GM21390 (cell line): ENCODE data around the gene PARG.
"Not testable (repeated sequence)": the region's sequence is repeated elsewhere in the genome, so short reads cannot be mapped to it uniquely, and the experiment has no call there.

Experiments
- ATAC-seq: cut with Tn5 transposase; IDR thresholded peaks from one replicate; pipeline ENCODE4 v1.9.1; 2021; ENCODE audit not compliant: unreplicated experiment

PARG gene

DNA sequence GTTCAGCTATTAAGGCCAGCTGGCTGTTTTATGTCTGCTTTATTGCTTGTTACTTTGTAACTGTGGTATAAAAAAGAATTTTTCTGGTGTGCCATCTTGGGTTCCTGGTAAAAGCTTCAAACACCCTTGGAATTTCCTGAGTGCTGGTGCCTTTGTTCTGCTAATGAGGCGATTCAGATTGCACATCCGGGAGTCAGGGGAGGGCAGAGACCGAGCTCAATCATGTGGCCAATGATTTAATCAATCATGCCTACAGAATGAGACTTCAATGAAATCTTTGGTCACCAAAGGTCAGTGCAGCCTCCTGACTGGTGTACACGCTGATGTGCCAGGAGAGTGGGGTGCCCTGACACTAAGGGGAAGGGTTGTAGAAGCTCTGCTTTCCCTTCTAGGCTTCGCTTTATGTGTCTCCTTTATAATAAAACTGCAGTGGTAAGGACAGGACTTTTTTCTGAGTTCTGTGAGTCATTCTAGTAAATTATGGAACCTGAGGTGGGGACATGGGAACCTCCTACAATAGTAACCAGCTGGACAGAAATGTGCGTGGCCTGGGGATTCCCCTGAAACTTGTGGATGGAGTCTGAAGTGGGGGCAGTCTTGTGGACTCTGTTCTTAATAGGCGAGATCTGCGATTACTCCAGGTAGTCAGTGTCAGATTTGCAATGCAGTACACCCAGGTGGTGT lies 110.3 kb downstream of the PARG start:
- no peak for ATAC-seq

- no peak for ATAC-seq
Observed at GRCh38 chr10:49830846-49831245, 111.0 kb downstream of the PARG start.

GRCh38 chr10:49830016-49830415 lies 111.8 kb downstream of the PARG start:
- ATAC-seq = no peak

DNA sequence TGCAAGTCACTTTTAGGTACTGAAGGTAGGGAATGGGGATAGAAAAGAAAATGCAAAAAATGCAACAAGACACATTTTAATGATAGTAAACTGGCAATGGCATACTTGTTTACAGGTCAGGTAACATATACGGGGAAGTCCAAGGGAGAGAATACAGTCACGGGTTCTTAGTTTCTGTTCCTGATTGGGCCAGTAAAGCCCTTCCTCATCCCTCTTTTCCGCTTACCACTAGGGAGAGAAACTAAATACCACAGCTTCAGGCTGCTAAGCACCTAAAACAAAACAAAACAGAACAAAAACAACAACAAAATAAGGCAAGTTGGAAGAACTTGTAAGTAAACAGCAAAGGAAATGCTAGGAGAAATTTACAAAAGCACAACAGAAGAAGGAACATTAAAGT lies 114.5 kb downstream of the PARG start:
- ATAC-seq = no peak

- no peak for ATAC-seq
Observed at GRCh38 chr10:49819234-49819958, 122.4 kb downstream of the PARG start.

DNA sequence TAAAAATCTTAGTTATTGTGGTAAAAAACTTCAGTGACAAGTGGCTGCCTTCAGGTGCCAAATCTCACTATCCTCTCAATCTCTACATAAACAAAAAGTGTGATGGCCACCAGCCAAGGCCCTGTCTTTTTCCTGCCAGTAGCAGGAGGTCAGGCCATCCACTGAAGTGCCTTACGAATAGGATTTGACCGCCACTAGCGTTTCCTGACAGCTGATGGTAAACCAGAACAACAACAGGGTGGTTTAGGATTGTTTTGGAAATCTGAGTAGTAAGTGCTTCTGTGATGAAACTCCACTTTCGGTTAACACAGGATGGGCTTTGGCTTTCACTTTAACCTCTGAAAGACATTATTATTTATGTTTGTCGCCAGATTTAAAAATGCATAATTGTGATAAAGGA lies 124.0 kb downstream of the PARG start:
- ATAC-seq = no peak

DNA sequence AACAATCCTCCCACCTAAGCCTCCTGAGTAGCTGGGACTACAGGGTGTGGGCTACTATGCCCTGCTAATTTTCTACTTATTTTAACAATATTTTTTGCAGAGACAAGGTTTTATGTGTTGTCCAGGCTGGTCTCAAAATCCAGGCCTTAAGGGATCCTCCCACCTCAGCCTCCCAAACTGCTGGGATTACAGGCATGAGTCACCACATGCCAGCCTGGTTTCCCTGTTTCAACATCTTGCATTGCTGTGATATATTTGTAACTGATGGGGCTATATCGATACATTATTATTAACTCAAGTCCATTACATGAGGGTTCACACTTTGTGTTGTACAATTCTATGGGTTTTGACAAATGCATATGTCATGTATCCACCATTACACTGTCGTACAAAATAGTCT lies 137.8 kb downstream of the PARG start:
- ATAC-seq = no peak

DNA sequence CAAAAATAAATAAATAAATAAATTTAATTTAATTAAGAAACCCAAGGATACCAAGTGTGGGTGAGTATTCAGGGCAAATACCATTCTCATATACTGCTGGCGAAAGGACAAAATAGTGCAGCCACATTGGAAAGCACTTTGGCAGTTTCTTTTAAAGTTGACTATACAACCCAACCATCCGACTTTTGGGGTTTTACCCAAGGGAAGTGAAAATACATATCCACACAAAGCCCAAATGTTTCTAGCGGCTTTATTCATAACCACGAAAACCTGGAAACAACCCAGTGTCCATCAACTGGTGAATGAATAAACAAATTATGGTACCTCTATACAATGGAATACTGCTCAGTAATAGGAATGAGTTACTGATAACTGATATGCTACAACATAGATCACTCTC lies 143.6 kb downstream of the PARG start:
- no peak for ATAC-seq

- no peak for ATAC-seq
Observed at GRCh38 chr10:49791100-49791499, 150.7 kb downstream of the PARG start.

- no peak for ATAC-seq
Observed at GRCh38 chr10:49784681-49785080, 157.1 kb downstream of the PARG start.

GRCh38 chr10:49783645-49784044 lies 158.2 kb downstream of the PARG start:
- ATAC-seq = no peak

- no peak for ATAC-seq
Observed at GRCh38 chr10:49781247-49781646, 160.6 kb downstream of the PARG start.

DNA sequence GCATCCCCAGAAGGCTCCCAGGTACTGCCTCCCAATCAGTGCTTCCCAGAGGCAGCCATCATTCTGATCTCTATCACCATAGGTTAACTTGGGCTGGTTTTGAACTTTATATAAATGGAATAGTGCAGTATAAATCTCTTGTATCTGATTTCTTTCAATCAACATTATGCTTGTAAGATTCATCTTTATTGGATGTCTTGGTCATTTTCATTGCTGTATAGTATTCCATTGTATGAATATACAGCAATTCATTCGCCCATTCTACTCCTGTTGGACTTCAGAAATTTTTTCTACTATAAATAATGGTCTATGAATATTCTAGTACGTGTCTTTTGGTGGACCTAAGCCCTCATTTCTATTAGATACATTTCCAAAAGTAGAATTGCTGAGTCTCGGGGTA lies 163.6 kb downstream of the PARG start:
- no peak for ATAC-seq

DNA sequence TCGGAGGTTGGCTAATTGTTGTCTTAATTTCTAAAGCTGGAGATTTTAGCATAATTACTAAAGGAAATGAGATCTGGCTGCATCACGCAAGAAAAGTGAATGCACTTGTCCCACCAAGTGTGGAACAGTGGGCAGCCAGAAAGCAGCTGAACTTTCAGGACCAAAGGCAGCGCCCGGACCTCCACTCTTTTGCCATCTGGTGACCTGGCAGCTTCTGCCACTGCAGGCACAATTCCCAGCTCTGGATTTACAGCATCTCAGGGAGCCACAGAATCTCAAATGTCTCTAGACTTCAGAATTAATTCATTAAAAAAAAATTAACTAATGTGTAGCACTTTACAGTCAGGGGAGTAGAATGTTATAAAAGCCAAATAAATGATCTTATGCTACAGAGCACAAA lies 165.0 kb downstream of the PARG start:
- ATAC-seq = no peak

DNA sequence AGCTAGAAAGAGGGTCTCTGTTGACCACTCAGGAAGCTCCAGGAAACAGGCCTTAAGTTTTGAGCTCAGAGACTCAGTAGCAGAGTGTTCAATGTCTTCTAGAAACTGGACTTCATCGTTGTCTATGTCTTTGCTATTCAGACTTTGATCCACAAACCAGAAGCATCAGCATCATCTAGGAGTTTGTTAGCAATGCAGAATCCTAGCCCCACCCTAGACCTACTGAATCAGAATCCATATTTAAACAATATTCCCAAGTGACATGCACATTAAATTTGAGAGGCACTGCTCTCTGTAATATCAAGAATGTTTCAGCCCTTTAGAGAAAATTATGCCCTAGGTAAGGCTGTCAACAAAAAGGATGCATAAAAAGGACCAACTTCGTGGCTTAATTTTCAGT lies 166.8 kb downstream of the PARG start:
- no peak for ATAC-seq

DNA sequence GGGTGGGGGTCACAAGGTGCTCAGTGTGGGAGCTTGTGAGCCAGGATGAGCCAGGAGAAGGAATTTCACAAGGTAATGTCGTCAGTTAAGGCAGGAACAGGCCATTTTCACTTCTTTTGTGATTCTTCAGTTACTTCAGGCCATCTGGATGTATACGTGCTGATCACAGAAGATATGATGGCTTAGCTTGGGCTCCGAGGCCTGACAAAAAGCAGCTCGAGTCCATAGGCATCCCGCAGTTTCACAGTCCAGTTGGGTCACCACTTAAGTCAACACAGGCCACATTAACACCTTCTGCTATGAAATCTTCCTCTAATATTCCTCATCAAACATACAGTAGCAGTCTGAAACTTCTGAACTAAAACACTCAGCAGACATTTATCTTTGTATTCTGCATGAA lies 168.9 kb downstream of the PARG start:
- not testable (repeated sequence) for ATAC-seq

GRCh38 chr10:49771046-49771445 lies 170.8 kb downstream of the PARG start:
- not testable (repeated sequence) for ATAC-seq

DNA sequence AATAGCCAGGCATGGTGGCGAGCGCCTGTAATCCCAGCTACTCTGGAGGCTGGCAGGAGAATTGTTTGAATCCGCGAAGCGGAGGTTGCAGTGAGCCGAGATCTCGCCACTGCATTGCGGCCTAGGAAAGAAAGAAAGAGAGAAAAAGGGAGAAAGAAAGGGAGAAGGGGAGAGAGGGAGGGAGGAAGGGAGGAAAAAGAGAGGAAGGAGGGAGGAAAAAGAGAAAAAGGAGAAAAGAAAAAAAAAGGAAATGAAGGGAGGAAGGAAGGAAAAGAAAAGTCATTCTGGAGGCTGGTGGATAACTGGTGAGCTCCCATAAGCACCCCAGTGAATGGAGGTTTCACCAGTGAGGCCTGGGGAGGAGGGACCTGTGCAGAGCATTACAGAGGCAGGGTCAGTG lies 172.1 kb downstream of the PARG start:
- no peak for ATAC-seq

- ATAC-seq = no peak
Observed at GRCh38 chr10:49768731-49769130, 173.1 kb downstream of the PARG start.

DNA sequence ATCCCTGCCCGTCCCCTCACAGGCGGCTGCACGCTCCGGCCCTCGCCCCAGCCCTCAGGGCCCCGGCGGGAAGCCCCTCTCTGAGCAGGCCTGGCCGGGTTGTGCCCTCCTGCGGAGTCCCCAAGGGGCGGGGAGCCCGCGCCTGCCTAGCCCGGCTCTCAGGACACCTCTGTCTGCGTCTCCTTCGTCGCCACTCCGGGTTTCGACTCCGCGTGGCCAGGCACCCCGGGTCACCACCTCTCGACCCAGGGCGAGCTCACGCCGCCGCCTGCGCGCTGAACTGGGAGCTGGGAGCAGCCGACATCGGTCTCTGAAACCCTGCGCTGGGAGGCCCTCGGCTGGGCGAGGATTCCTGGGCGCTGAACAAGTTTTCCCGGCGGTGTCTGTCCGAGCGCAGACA lies 173.5 kb downstream of the PARG start:
- no peak for ATAC-seq
